HL-60 (cell line): ENCODE measurements around the gene MED13L.

Experiments
- POLR2AphosphoS5 ChIP-seq: IDR thresholded peaks from 2 replicates; pipeline ENCODE4 v1.6.1; 2012; ENCODE audit warnings: low read depth
- SPI1 ChIP-seq: IDR thresholded peaks from 2 replicates; pipeline ENCODE4 v1.6.1; 2012; ENCODE audit warnings: low read depth, mild to moderate bottlenecking, borderline replicate concordance
- TF ChIP-seq, protein P1 (sequence below): IDR thresholded peaks from one replicate; pipeline ENCODE4 v1.5.1; 2011; ENCODE audit warnings: low read length, control low read depth, inconsistent platforms; ENCODE audit not compliant: insufficient read depth

DNA sequence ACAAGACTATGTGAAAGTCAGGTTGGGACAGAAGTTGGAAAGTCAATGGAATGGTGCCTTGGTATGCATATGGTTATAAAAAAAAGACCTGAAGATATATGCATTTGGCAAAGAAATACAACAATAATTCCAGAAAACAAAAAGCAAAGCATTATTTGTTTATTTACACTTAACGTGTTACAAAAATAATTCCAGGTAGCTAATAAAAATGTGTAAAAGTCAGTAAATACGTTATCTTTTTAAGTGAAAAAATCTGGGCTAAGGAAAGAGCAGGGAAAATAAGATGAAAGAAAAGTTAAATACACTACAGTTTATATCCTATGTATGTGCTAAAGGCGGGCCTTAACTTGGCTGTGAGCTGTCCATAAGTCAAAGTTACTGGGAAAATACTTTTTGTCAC, 266.3 kb downstream of the MED13L start:
- TF ChIP-seq, protein P1, sequence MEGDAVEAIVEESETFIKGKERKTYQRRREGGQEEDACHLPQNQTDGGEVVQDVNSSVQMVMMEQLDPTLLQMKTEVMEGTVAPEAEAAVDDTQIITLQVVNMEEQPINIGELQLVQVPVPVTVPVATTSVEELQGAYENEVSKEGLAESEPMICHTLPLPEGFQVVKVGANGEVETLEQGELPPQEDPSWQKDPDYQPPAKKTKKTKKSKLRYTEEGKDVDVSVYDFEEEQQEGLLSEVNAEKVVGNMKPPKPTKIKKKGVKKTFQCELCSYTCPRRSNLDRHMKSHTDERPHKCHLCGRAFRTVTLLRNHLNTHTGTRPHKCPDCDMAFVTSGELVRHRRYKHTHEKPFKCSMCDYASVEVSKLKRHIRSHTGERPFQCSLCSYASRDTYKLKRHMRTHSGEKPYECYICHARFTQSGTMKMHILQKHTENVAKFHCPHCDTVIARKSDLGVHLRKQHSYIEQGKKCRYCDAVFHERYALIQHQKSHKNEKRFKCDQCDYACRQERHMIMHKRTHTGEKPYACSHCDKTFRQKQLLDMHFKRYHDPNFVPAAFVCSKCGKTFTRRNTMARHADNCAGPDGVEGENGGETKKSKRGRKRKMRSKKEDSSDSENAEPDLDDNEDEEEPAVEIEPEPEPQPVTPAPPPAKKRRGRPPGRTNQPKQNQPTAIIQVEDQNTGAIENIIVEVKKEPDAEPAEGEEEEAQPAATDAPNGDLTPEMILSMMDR = no peak
- TF ChIP-seq POLR2AphosphoS5 (no peak), SPI1 (no peak)
